Activated CD8-positive, alpha-beta memory T cell treated with anti-CD3 and anti-CD28 coated beads, Interleukin-2, amount 50 U/mL, for 24 hours (primary cell): ENCODE measurements around the gene FAM241B.

Source experiments
- DNase-seq: peaks from one replicate; pipeline ENCODE4 v3.0.0-alpha.2; 2020; ENCODE audit errors: extremely low read depth

The FAM241B gene

DNA sequence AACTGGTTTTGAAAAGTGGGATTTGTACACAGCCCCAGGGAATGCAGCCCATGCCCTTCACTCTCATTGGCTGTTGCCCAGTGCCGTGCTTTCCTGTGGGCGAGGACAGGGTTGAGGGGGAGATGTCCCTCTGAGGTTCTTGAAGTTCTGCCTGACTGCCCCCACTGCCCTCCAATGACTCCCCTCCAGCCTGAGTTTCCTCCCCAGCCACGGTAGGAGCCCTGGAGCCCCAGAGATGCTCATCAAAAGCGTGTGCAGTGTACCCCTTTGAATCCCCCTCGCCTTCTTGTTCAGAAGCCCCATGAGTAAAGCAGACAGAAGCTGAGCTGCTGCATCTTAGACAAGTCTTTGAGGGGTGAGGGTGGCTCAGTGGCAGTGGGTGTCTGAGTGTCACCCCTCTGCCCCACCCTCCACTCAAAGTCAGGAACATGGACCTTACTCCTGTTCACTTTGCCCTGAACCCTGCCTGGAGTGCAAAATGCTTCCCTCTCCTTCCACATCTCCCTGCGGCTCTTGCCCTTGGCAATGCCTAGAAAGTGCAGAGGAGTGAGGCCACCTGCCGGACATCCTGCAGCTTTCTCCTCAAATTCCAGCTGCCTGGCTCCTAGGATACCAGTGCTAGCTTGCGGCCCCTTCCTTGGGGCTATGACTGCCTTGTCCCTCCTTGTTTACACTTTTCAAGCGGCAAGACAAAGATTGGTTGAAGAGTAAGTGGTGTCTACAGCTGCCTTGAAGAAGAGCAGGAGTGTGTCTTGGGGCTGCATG lies 19.9 kb downstream of the FAM241B start:
- DNase-seq, result no peak

DNA sequence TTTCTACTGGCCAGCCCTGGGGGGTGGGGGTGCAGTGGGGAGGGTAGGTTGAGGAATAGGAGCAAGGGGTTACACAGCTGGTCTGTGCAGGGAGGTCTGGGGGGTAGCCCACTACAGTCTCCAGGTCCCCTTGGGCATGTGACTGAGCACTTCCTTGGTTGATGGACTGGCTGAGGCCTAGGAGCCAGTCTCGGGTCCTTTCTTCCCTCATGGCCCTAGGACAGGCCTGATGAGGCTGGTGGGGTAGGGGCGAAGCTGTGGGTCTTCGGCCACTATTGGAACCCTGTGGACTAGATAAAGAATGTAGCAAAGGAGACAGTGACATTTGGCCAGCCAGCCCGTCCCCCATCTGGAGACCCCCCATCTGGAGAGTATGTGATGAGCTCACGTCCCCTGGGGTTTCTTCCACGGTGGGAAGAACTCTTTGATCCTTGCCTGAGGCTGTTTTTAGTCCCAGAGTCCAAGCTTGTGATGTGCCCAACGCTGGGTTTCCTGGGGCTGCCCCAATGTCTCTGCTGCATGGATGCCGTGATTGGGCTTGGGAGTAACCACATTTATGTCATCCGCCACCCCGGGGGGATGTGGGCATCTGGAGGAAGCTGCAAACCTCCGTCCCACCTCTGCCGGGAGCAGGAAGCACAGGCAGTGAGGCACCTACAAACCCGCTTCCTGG lies 20.7 kb downstream of the FAM241B start:
- no peak for DNase-seq

DNA sequence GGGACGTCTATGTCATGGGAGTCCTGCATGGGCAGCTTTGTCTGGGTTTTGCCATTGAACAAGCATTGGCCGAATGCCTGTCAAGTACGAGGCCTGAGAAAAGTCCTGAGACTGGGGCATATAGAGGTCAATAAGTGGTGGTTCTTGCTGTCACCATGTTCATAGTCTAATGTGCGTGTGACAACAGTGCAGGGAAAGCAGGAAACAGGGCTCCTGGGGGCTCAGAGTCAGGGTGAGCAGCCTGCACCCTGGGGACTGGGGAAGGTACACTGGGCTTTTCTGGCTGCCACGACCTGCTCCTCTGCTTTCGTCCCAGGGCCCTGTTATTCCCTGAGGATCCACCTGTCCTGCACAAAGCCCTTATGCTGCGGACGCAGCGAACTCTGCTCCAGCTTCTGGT lies 21.3 kb downstream of the FAM241B start:
- DNase-seq, result no peak

DNA sequence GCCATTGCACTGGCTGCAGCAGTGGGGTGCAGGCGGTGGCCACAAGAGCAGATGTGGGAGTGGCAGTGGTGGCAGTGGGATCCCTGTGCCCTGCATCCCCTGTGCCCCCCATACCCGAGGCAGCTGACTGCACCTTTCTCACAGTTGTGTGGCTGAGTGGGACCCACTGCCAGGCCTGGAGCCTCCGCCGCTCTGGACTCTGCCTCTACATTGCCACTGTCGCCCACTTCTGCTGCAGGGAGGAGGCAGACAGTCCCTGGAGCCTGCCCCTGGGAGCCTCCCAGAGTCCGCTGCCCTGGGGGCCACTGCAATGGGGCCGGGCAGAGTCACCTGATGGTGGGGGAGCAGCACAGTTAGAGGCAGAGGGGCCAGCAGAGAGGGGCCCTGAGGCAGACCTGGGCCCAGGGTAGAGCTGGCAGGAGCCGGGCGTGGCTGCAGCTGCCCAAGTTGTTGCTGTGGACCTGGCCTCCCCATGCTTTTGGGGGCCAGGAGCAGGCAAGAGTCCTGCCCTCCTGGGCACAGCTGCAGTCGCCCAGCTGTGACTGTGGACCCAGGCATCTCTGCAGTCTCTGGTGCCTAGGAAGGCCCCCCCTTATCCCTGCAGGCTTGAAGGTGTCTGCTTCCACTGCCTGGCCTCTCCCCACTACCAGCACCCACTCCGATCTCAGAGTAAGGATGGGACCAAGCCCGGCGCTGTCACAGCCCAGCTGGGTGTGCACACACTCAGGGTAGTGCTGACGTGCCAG lies 22.2 kb downstream of the FAM241B start:
- DNase-seq, result no peak

DNA sequence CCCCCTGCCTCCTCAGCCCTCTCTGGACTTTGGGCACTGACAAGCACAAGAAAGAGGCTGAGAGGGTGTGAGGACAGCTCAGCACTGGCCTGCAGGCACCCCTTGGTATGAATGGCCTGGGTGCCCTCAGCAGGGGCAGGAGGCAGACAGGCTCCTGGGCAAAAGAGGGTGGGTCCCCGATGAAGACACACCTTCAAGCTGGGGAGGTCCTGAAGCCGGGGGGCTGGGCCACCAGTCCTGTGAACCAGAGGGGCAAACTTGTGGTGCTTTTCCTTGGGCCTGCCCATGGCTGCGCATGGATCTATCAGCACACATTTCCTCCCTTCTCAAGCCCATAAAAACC lies 22.8 kb downstream of the FAM241B start:
- DNase-seq, result no peak

DNA sequence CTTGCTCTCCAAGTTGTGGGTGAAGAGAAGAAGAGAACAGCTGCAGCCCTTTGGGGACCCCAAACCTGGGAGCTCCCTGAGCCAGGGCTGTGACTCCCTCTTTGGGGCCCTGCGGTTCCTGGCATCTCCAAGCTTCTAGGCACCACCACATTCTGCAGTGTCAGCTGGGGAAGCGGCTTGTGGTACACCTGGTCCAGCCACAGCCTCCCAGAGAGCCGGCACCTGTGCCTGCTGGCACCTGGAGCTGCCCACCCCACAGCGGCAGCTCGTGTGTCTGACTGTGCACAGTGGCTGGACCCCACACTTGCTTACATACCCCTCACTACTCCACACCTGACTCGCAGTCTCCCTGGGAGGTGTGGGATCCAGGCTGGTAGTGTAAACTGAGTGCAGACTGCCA lies 23.5 kb downstream of the FAM241B start:
- DNase-seq, result no peak

DNA sequence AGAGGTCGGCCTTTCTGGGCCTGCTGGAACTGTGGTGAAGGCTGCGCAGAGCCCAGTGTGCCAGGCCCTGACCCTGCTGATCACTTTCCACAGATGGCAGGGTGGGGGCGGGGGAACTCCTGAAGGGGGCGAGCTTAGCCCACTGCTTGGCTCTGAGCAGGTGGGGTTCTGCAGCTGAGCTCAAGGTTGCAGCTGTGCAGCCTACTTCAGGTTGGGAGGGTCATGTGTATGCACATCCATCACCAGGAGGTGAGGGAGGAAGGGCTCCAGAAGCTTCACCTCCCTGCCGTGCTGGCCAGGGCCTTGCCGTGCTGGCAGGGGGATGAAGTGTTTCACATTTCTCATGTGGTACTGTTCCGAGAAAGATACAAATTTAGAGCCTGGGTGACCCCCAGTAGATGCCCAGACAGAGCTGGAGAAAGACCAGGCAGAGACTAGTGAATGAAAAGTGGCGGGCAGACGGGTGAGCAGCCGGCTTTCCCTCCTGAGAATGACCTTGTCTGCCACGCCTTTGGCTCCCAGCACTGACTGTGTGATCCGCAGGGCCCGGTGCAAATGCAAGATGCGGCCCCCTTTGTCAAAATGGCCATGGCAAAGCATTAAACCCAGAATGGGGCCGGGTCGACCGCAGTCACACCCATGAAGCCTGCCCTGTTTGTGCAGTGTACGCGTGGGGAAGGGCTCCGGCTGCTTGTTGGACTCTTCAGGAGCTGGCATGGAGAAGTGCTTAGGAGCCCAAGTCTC lies 25.2 kb downstream of the FAM241B start:
- DNase-seq, result no peak

DNA sequence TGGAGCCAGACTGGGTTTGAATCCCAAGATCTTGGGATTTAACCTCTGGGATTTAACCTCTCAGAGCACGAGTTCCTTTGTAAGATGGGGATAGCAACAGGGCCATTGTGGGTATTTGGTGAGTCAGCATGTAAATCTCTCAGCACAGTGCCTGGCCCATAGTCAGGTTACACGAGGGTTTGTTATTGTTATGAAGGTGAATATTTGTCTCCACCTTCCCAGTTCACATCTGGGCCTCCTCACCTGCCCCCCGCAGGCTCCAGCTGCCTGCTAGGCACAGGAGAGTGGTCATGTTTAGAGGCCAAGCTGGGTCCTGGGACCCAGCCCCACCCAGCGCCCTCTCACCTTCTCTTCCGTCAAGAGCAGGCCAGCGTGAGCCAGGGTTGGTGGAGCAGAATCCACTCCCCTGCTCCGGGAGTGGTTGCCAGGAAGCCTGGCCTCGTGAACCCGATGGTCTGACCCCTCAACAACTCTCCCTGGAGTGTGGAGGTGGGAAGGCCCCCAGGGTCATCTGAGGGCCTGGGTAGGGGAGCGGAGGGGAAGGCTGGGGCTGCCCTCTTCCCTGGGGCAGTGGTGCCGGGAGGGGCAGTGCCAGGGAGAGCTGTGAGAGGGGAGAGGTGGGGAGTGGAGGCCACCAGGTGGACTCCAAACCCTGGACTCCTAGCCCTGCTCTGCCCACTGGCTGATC lies 26.0 kb downstream of the FAM241B start:
- no peak for DNase-seq

DNA sequence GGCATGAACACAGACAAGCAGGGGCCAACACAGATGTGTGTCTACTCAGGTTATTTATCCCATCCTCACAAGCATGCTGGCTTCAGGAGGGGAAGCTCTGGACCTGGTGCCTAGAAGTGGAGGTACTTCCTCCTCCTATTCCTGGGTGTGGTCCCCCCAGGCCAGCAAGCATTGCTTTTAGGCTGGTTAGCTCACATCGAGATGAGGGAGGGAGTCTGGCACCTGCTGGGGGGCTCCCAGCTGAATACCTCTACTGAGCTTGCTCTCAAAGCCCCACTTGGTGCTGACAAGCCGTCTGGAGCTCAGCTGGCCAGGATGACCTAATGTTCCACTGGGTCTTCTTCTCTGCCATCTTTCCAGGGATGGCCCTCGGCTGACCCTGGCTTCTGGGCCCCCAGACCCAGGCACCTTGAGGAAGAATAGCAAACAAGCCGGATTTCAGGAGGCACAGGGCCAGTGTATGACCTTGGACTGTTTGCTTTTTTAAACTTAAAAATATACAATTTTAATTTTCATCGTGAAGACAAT lies 26.8 kb downstream of the FAM241B start:
- no peak for DNase-seq

DNA sequence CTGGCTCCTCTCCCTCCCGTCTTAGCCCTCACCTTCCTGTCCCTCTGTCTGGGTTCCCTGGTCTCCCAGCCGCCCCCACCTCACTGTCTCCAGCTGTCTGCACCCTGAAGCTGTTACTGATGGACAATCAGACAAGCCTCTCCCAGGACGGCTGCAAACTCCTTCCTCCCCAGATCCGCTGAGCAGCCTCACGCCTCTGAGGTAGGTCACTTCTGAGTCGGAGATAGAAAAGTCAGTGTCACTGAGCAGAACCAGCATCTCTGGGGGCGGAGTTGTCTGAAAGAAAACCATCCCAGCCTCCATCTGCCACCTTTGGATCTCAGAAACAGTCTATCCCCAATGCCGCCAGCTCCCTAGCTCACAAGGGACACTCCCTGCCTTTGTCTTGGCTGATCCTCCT lies 27.4 kb downstream of the FAM241B start:
- DNase-seq, result no peak

DNA sequence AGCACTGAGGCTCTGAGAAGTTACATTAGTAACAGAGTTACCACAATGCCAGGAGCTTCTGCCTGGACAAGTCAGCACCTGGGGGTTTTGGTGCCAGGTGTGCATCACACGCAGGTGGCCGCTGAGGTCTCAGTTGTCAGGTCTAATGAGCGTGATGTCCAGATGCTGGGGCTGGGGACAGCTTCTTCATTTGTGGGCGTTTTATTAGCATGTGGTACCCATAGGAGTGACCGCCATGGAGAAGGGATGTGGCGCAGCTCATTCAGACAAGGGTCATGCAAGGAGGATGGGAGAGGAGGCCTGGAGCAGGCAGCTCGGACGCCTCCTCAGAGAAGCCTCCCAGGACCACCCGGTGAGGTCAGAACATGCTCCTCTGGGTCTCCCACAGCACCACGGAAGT lies 27.8 kb downstream of the FAM241B start:
- no peak for DNase-seq

DNA sequence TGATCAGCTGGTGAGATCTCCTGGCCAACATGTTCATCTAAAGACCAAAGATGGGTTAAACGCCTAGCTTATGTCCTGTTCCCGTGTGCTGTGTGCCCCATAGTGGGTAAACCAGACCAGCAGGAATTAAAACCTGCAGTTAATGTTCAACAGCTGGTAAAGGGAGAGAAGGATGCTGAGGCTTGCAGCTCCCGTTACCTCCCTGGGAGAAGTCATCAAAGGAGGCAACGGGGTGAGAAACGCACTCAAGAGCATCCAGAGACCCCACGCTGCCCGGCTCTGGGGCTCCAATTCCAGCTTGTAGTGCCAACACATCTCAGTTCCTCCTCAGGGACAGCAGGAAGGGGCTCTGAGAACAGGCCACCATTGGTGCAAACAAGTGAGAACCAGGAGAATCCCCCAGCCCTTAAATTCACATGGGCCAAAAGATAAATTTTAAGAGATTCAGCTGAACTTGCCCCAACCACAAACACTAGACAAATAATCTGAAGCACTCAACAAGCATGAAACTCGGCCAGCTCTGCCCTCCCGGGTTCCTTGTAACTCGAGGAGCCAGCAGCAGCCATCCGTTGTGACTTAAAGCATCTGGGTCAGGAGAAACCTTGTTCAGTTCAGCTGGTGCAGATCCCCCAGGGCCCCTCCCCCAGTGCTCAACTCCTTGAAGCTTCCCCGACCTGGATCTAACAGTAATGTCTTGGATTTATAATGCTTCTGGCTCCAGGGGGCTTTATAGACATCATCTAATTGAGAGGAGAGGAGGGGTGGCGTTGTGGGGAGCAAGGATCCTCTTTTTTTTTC lies 29.4 kb downstream of the FAM241B start:
- no peak for DNase-seq

DNA sequence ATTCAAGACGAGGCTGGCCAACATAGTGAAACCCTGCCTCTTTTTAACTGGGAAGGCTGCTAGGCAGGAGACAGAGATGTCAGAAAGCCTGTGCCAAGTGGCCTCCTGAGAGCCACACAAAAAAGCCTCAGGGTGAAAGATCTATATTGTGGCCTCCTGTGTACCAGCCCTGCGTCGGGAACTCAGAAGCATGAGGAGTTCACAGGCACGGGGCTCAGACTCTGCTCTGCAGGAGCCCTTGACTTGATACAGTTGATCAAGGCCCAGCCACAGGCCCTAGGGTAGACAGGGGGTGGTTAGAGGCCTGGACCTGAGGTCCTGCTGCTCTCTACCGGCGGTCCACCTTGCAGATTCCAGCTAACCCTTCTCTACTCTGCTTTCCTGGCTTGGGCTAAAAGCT lies 30.2 kb downstream of the FAM241B start:
- DNase-seq, result no peak

DNA sequence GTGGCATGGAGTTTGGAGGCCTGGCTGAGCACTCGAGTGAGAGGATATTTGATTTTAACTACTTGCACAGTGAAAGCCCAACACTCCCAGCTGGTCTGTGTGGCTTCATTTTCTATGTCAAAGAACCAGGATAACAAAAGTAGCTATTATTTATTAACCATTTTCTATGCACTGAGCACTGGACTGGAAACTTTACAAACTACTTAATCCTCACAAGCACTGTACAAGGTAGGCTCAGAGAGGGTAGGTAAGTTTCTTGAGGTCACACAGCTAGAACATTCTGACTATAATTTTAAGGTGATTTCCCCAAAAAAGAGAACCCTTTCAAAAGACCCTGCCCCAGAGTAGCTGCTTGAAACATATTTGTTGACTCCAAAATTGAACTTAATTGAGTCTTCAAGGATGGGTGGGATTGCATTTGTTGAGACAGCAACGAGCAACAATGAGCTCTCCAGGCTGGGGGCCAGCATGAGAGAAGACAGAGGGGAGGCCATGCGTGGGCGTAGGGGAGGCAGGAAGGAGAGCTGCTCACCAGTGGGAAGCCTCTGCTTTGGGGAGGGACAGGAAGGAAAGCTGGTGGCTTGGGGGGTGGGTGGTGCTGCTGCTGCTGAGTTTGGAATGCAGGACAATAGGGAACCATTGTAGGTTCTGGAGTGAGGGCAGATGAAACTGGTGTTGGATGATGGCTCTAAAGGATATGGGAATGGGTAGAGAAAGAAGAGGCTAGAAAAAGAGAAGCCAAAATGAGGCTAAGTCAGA lies 31.5 kb downstream of the FAM241B start:
- no peak for DNase-seq

DNA sequence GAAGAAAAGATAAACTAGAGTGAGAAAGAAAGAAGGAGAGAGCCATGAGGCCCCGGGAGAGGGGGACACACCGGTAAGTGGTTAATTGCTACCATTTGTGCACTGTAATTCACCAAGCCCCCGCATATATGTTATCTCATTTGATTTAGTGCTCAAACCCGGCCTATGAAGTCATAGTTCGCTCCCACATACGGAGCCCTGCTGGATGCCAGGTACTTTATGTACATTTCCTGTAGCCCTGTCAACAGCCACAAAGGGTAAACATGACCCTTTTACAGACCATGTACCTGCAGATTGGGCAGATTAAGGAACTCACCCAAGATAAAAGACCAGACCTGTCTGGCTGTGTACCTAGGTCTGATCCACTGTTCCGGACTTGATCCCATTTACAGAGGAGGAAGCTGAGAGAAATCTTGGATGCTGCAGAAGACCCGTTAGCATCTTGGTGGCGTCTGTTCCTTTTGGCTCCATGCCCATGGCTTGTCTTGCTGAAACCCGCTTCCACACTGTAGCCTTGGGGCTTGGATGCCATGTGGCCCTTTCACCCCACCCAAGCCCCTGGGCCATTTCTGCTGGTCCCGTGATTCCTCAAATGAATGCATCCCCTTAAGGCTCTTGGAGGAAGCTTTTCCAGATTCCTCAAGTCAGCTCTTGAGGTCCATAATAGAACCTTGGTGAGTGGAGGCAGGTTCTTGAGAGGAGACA lies 32.3 kb downstream of the FAM241B start:
- DNase-seq, result no peak

DNA sequence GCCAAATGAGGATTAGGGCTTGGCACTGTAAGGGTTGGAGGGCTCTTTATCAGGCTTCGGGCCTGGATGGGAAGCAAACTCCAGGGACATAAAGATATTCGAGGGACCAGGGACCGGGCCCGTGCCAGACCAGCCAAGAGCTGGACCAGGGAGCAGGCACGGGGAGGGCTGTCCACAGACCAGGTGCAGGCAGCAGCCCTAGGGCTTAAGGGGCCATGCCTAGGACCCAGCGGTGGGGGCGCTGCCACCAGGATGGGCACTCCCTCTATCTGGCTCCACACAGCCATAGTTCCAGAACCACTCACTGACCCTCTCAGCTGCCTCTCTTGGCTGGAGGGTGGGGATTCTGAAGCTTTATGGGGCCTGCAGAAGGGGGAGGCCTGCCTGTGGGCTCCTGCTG lies 32.9 kb downstream of the FAM241B start:
- no peak for DNase-seq

DNA sequence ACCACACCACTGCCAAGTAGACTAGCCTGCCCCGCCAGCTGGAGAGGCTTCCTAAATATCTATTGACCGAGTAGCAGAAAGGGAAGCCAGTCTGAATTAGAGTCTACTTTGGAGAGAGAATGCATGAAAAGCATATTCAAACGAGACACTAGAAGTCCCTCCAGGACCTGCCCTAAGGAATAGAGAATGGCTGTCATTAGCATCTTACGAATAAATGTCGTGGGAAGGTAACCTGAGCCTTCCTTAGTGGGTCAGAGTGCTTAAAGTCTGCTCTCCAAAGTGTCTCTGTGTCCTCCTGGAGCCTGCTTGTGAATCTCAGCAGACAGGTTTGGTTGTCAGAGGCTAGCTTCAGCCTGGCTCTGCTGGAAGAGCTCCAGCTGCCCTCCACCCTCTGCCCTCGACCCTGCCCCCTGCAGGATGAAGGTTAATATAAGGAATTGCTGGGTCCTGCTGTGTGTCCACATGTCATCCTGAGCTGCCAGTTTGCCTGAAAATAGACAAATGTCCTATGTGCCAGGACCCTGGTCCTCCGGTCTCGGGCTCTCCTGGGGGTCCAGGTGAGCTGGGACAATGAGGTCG lies 33.4 kb downstream of the FAM241B start:
- no peak for DNase-seq

DNA sequence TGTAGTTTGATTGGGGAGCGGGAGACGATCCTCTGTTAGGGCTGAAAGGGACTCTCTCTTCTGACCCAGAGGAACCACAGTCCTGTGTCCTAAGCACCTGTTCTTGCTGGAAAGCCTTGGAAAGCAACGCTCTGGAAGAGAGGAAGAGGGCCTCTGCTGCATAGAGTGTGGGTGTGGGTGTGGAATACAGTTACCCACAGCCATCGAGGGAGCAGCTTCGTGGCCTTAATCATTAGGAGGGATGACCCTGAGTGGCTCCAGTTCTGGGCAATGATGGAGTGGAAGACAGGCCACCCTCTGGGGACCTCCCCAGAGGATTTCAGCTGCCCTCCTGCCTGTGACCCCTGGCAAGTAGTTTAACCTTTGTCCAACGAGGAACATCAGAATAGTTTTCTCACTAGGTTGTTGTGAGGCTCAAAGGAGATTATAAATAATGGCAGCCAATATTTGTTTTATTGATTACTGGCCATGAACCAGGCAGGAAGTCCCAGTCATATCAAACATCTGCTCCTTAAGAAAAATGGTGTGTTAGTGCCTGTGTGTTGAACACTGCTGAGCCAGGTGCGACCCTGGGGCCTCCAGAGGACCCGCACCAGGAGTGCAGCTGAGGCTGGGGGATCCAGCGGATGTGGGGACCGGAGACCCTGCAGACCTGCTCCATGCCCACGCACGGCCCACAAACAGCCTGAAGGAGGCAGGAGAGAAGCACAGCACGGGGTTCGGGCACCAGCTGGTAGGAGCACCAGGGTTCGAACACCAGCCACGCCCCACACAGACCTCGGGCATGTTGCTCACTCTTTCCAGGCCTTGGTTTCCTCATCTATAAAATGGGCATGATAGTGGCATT lies 35.6 kb downstream of the FAM241B start:
- DNase-seq, result no peak
